HG03064 (cell line): ENCODE data around the gene MGLL.

Experiments used
- ATAC-seq: cut with Tn5 transposase; IDR thresholded peaks from one replicate; pipeline ENCODE4 v1.9.1; 2021; ENCODE audit warnings: low read depth; ENCODE audit not compliant: unreplicated experiment

The MGLL gene

GRCh38 chr3:127791221-127791913 is 30.9 kb downstream of the MGLL start:
- peak; percentile 77 for ATAC-seq

DNA sequence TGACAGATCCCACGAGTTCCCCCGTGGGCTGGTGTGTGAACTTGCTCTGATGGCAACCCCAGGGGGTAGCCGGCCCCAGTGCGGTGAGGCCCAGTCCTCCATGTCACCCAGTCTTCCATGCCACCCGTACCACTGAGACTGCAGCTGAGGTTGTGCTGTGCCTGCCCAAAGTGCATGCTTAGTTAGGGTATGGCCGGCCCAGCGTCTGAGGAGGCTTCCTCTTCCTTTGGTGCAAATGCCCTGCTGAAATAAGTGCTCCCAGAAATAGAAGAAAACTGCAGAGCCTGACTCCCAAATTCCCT is 31.5 kb downstream of the MGLL start:
- peak; percentile 10 for ATAC-seq

GRCh38 chr3:127789990-127790881 is 32.1 kb downstream of the MGLL start:
- ATAC-seq: no peak

GRCh38 chr3:127789051-127789450 is 33.3 kb downstream of the MGLL start:
- ATAC-seq: no peak

DNA sequence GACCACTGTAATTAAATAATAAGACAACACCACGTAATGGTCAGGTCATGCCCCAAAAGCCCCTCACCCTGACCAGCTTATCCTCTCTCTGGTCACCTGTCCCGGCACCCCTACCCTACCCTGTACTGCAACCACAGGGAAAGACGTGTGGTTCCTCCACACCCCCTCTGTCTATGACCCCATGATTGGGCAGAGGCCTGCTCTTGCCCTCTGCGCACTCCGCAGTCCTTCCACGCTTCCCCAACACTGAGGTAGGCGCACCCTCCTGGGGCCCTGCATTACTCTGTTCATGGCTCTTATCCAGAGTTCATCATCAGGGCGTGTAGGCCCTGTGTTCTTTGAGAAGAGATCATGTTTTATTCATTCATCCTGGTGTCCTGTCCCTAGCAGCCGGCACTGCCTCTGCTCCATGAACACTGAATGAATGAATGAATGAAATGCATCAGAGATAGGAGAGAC is 33.8 kb downstream of the MGLL start:
- no peak for ATAC-seq

- no peak for ATAC-seq
These were observed 34.5 kb downstream of the MGLL start for GRCh38 chr3:127787571-127788365.

DNA sequence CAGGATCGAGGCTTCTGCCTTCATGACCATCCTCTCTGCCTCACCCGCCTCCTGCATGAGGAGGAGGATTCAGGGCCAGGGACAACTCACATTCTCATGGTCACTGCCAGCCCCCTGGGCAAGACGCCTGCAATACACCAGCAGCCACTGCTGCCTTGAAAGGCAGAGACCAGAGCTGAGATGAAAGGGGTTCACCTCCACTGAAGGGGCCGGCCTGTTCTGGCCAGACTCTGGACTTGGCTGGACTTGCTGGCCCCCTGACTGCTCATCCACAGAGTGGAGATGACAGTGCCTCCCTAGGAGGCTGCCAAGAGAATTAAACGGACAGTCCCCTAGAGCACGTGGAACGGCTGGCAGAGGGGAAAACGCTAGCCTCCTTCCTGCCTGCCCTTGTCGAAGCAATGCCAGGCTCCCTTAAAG is 35.2 kb downstream of the MGLL start:
- no peak for ATAC-seq

DNA sequence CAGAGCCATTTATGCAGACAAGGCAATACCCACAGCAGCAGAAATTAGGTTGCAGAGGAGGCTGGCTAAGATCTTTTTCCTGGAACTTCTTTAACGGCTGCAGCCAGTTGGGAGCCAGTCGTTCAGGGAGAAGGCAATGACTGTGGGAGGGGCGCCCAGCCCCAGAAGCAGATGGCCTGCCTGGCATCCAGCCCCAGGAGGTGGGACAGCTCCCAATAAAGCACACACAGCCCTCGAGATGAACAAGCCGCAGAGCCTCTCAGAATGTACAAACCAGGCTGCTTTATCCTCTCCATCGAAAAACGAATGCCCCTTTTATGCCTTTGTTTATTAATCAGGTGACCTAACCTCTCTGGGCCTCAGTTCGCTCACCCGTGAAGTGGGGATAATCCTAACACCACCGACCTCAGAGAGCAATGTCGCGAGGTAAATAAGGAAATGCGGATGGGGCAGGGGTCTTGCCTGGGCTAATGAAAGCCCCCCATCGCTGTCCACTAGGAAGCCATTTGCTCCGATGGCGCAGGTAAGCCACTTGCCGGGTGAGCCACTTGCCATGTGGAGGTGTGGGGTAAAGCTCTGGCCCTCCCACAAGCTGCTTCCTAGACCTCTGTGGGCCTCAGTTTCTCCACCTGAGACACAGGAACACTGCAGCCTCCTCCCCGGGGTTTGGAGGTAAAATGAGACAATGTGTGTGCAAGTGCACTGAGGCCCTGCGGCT is 35.8 kb downstream of the MGLL start:
- ATAC-seq: no peak

GRCh38 chr3:127785711-127786265 is 36.5 kb downstream of the MGLL start:
- ATAC-seq: no peak

DNA sequence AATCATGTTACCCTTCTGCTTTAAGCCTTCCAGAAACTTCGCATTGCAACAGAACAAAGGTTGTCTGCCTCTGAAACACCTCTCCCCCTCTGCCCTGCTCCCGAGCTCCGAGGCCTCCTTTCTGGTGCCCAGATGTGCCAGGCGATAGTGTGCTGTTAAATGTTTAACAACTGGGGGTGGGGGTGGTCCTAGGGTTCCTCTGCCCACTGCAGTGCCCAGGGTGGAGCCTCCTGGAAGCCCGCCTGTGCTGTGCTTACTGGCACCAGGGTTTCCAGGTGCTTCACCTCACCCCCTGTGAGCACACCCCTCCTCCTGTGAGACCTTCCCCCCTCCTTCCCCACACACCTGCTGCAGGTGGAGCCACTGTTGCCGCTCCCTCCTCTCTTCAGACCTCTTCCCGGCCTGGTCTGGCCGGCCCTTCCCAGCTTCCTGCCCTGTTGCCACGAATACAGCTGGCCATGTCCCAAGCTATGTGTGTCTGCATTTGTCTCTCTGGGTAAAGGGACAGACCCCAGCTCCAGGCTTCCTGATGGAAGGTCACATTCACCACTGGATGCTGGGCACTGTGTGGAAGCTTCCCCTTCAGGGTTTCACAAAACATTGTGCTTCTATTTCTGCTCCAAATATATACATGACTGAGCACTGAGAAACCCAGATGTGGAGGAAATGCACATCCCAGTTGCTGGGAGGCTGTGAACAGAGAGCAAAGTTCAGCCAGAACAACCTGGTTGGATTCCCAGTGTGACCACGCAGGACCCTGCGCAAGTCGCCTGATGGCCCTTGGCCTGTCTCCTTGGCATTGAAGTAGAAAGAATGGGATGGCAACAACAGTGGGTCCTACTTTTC is 37.2 kb downstream of the MGLL start:
- no peak for ATAC-seq

GRCh38 chr3:127784283-127784682 is 38.0 kb downstream of the MGLL start:
- ATAC-seq: no peak

DNA sequence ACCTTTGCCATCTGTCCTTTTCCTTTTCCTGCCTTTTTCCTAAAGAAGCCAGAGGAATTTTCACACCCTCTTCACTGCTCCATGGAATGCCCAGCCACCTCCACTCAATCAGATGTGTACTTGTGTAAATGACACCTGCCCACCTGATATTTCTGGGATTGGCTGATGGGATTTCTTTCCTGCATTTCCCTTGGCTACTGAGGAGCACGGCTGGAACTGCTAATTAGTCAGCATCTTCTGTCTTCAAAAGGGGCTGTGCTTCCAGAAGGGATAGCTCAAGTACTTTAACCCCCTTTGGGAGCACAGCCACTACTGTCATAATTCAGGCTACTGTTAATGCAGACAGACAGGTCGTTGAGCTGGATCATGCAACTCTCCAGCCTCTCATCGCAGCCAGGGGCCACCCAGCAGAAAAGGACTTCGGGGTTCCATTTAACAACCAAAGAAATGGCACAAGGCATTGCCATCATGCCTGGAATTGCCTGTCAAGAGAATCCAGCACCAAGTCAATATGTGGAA is 38.6 kb downstream of the MGLL start:
- no peak for ATAC-seq

- no peak for ATAC-seq
These were observed 39.1 kb downstream of the MGLL start for GRCh38 chr3:127783166-127783565.

- no peak for ATAC-seq
These were observed 40.8 kb downstream of the MGLL start for GRCh38 chr3:127781411-127782001.

DNA sequence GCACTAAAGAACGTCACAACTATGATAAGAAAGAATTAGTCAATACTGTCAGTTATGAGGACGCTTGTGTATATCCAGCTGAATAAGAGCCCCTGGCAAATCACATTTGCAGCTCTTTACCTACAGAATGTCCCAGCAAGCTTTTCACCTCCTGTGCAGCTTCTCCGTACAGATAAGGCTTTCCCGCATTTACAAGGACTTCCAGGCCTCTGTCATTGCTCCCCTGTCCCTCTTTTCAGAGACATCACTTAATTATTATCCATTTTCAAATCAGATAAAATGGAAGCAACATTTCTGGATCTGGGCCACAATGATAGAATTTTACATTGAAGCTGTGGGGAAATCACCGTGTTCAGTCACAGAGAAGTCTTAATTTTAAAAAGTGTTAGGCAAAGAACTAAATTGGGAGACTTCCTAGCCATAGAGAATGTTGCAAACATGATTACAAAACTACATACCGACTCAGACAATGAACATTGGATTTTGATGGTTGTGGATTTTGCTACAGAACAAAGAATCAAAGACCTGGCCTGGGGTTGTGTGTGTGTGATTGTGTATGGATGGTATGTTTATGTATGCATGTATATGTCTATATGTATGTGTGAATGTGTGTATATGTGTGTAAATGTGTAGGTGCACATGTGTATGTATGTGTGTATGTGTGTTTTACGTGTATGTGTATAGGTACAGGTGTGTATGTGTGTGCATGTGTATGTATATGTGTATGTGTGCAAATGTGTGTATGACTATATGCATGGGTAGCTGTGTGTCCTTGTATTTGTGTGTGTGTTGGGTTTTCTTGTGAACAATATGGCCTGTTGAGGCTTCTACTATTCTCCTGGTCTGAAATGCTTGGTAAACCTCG is 41.5 kb downstream of the MGLL start:
- ATAC-seq: no peak

DNA sequence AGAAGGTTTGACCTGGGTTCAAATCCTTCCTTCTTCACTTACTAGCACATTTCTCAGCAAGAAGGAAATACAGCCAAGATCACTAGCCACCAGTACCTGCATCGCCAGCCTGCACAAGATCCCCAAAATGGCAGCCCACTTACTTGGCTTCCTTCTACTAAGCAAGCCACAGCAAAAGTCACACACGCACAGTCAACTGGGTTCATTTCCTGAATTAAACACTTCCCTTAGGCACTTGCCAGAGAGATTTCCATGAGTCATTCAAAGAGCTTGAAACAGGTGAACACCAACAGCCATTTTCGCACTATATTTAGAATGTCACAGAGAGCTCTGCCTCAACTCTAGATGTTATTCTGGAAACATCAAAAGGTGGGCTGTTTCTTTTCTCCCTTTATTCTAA is 42.6 kb downstream of the MGLL start:
- no peak for ATAC-seq

DNA sequence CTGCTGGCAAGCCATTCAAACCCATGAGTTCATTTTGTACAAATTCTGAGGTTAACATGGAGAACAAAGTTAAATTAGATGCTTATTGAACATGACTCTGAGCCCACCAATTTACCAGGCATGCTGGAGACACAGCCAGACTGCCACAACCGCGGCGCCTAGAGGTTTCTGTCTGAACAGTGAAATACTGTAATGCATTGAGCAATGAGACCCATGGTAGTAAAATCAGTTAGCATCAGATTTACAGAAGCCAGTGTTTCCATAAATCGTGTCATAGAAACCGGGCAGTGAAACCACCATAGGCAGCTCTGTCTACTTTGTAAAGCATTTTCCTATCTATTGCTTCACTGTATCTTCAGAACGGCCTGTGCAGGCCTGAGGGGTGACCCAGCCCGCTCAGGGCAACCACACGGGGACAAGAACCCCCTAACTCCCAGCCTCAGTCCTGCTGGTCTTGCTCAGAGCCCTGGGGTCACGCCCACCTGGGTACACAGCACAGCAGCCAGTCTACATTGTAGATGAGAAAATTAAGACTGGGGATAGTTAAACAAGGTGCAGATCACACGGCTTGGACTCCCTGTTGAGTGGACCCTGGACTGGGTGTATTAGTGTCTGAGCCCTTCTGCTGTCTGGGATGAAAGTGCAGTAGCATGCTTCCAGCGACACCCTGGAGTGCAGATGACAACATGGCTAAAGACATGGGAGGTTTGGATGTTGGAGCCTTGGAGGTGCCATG is 44.2 kb downstream of the MGLL start:
- ATAC-seq: no peak
